ENCODE results near the gene TLDC2.

GRCh38 chr20:36886859-36887751 is 11.2 kb downstream of the TLDC2 start:
- no peak for TF ChIP-seq SP1 (IDR thresholded peaks at IDR 0.05)
- TF ChIP-seq BHLHE40 (IDR thresholded peaks at IDR 0.05; ENCODE audit: borderline replicate concordance): no peak
- no peak for TF ChIP-seq SUZ12 (IDR thresholded peaks at IDR 0.05)
- no peak for TF ChIP-seq FOXM1 (IDR thresholded peaks at IDR 0.05; ENCODE audit: borderline replicate concordance)
- TF ChIP-seq FOXK2 (IDR thresholded peaks at IDR 0.05): no peak
- no peak for TF ChIP-seq ARNT (IDR thresholded peaks at IDR 0.05)
- no peak for TF ChIP-seq ELF4 (IDR thresholded peaks at IDR 0.05)
- TF ChIP-seq FOXA1 (IDR thresholded peaks at IDR 0.05): no peak
- TF ChIP-seq NFRKB (IDR thresholded peaks at IDR 0.05): no peak
- no peak for TF ChIP-seq TARDBP (IDR thresholded peaks at IDR 0.05)
- no peak for TF ChIP-seq L3MBTL2 (conservative IDR thresholded peaks at IDR 0.05)
- TF ChIP-seq LEF1 (IDR thresholded peaks at IDR 0.05; ENCODE audit: borderline replicate concordance): no peak
- no peak for TF ChIP-seq PKNOX1 (IDR thresholded peaks at IDR 0.05)
